ENCODE data around the gene MKRN1.
"Not testable (repeated sequence)": the region's sequence is repeated elsewhere in the genome, so short reads cannot be mapped to it uniquely, and the experiment has no call there.

MKRN1 gene, protein sequence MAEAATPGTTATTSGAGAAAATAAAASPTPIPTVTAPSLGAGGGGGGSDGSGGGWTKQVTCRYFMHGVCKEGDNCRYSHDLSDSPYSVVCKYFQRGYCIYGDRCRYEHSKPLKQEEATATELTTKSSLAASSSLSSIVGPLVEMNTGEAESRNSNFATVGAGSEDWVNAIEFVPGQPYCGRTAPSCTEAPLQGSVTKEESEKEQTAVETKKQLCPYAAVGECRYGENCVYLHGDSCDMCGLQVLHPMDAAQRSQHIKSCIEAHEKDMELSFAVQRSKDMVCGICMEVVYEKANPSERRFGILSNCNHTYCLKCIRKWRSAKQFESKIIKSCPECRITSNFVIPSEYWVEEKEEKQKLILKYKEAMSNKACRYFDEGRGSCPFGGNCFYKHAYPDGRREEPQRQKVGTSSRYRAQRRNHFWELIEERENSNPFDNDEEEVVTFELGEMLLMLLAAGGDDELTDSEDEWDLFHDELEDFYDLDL

DNA sequence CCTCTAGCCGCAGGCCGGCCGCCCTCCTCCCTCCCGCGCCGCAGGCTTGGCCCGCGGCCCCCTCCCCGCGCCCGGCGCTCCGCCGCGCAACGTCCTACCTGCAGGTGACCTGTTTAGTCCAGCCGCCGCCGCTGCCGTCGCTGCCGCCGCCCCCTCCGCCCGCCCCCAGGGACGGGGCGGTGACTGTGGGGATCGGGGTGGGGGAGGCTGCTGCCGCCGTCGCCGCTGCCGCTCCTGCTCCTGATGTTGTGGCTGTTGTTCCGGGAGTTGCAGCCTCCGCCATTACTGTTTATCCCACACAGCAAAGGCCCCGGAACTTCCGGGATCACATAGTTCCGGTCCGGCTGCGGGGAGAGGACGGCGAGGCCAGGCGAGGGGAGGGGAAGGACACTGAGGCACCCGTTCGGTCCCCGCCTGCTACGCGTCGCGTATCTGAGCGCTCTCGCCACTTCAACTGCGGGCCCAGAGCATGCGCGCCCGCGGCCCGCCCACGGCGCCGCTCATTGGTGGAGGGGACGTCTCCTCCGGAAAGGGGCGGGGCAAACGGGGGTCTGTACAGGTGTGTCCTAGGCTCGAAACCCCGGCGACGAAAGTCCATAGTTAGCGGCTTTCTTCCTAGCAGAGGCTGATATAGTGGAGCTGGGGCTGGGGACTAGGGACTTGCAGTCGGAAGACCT, at the start of gene MKRN1:
Gene MKRN1 (minus strand): TSS at position 444 of the 677 bp plus-strand sequence. CDS start 161 bp downstream, at position 283.
- DNase-seq, result peak; percentile 96

DNA sequence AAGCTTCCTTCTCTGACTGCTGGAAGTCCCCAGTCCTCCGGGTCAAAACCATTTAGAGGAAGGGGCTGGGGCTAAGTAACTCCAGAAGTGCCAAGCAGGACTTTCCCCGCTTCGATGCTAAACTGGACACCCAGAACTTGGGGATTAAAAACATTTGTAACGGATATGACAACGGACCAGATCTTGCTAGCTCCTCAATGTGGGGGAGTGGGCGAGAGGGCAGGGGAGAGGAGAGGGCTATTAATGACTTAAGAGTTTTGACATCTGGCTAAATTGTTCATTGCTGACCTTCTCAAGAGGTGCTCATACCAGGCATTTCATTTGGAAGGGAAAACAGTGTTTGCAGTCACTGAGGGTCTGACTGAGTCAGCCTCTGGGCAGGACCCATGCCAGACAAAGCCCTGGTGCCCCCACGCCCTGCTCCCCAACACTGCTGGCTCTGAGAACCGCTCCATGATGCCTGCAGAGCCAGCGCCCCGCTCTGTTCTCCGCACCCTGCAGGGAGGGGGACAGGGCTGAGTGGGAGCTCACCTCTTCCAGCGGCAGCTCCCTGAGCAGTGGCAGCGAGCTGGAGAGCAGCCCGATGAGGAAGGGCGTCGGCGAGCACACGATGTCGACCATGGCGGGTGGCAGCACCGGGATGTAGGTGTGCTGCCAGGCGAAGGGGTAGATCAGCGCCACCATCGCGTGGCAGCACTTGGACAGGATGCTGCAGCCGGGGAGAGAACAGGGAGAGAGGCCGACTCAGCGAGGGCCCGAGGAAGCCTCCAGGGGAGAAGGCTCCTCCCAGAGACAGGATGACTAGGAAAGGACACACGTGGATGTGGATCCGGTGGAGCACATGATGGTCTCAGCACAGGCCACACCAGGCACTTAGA, 47.7 kb upstream of the MKRN1 start:
- no peak for DNase-seq

DNA sequence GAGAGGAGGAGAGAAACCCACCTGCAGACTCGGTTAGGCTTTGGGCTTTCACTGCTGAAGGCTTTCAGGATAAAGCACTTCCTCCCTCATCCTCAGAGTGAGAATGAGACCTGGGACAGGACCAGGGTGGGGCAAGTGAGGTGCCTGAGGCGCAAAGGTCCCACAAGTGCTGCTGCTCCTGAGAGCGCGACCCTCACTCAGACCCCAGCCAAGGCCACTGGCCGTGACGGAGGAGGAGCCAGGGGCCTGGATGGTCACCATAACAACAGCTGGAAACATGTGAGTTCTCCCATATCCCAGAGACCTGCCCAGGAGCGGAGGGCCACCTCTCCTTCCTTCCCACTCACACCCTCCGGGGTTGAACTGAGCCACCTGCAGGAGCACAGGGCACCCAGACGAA, 46.9 kb upstream of the MKRN1 start:
- DNase-seq, result no peak

DNA sequence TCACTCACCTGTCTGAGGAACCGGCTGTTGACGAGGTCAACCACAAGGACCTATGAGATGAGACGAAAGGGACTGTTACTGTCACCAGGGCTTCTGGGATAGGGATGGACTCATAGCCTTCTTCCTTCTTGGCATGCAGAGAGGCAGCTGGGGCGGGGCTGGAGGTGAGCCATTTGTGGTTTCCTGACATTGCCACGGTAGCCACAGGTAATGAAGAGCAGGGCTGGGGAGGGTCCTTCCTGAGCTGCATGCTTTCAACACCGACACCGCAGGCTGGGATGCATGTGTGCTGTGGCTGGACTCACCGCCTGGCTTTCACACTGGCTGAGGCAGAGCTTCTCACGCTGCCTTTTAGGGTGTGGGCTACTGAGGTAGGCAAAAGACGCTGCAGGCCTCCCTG, 46.4 kb upstream of the MKRN1 start:
- DNase-seq, result no peak

DNA sequence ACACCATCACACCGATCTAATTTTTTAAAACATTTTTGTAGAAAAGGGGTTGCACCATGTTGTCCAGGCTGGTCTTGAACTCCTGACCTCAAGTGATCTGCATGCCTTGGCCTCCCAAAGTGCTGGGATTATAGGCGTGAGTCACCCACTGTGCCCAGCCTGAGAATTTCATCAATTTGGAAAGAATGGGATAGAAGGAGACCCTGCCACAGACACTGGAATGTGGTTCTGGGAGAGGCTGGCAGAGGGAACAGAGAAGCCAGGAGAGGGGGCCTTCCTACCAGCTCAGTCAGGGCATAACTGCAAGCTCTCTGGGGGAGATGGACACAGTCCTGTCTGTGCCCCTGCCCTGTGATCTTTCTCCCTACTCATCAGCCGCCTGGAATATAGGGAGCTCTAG, 42.1 kb upstream of the MKRN1 start:
- no peak for DNase-seq

DNA sequence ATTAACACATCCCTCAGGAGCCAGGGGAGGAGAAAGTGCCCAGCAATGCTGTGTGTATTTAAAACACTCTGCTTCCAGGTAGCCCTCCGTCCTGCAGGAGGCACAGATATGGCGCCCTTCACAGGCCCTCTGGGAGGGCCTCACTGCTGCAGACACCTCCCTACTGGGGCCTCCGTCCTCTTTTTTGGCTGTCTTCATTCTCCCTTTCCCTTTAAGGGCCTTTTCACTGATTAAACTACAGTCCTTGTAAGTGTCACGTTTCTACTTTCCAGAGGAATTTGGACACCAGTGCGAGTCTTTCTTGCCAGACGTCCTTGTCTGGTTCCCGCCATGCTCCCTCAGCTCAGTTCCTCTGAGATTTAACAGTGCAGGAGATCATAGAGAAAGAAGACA, 39.7 kb upstream of the MKRN1 start:
- no peak for DNase-seq

DNA sequence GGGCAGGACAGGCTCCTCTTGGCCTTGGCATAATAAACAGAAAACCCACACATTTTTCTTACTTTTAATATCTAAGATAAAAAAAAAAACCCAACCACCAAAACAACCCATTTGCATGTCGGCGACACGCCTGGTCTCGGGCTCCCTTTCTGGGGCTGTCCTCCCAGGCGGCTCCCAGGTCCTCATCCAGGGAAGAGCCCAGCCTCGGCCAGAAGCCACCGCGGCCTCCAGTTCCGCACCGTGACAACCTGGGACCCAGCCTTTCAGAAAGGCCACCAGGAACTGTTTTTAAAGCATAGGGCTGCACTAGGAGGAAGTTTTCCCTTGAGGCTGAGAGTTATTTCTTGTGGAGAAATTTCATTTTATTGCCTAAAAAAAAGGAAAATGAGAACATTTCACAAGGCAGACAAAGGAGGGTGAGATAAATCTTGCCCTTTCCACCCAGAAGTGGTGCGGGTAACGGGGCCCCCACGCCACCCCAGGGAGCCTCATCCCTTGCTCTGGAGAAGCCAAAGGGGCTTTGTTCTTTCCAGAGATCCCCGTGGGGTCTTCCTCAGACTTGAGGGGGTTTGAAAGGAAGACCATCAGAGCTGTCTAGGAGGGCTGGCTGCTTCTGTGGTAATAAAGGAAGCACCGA, 39.2 kb upstream of the MKRN1 start:
- no peak for DNase-seq

DNA sequence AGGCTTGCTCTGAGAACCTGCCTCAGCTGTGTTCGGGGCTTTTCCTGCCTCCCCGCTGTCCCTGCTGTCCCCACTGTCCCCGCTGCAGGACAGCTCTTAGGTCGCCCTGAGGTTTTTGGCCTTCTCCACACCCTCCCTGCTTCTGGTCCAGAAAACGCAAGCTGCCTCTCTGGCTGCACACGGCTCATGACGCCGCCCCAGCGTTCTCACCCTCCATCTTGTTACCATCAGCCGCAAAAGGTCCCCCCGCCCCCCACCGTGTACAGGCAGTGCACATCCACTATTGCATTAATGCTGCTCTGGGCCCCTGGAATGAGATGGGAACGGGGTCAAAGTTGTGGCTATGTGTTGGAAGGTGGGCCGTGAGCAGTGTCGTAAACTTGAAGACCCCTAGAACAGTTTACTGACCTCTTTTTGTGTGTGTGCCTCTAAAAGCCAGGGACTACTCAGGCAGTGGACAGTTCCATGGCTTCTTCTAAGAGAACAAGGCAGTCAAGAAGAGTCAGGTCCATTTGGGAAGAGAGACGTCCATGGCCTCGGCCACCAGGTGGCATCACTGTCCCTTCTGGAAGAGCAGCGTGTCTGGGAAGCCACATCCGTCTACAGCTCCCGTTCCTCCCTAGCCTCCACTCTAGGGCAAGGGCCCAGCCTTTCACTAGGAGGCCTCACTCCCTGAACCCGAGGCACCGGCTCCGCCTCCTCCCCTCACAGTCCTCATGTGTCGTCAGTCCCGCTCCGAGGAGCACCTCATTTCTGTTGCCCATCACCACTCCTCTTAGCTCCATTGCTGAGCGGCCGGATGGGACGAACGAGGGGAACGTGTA, 38.5 kb upstream of the MKRN1 start:
- DNase-seq, result peak; percentile 92

DNA sequence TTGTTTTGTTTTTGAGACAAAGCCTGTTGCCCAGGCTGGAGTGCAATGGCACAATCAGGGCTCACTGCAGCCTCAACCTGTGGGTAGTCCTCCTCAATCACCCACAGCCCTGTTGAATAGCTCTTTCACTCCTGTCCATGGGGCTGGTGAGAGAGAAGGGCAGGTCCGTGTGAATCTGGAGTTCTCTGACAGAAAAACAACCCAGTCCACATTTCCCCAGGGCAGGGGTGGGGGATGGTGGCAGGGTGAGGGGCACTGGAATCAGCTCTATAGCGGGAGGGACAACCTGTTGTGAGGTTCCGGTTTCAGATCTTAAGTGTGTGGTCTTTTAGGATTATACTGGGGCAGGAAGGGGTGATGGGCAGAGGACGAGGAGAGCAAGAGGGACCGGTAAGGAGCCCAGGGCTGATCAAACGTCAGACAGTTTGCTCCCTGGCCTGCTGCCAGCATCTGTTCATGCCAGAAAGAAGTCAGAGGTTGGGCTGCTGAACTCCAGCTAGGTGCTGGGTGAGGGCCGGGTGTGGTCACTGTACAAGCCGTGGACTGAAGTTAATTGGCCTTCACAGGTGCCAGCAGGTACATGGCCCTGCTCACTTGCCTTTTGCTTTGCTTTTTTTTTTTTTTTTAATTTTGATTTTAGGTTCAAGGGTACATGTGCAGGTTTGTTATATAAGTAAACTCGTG, 33.2 kb upstream of the MKRN1 start:
- no peak for DNase-seq

DNA sequence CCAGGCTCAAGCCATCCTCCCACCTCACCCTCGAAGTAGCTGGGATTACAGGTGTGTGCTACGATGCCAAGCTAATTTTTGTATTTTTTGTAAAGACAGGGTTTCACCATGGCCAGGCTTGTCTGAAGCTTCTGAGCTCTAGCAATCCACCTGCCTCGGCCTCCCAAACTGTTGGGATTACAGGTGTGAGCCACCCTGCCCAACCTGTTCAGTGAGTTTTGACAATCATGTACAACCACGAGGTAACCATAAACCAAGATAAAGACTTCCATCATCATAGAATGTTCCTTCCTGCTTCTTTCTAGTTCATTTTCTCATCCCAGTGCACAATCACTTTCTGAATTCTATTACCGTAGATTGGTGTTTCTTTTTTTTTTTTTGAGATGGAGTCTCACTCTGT, 30.5 kb upstream of the MKRN1 start:
- no peak for DNase-seq

DNA sequence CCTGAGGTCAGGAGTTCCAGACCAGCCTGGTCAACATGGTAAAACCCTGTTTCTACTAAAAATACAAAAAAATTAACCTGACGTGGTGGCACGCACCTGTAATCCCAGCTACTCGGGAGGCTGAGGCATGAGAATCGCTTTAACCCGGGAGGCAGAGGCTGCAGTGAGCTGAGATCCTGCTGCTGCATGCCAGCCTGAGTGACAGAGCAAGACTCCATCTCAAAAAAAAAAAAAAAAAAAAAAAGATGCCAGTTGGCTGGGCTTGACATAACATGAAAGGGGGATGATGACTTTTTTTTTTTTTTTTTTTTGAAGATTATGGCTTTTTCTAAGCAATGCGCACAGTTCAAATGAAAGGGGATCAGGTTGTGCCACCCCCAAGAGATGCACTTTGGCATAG, 28.3 kb upstream of the MKRN1 start:
- DNase-seq, result not testable (repeated sequence)

DNA sequence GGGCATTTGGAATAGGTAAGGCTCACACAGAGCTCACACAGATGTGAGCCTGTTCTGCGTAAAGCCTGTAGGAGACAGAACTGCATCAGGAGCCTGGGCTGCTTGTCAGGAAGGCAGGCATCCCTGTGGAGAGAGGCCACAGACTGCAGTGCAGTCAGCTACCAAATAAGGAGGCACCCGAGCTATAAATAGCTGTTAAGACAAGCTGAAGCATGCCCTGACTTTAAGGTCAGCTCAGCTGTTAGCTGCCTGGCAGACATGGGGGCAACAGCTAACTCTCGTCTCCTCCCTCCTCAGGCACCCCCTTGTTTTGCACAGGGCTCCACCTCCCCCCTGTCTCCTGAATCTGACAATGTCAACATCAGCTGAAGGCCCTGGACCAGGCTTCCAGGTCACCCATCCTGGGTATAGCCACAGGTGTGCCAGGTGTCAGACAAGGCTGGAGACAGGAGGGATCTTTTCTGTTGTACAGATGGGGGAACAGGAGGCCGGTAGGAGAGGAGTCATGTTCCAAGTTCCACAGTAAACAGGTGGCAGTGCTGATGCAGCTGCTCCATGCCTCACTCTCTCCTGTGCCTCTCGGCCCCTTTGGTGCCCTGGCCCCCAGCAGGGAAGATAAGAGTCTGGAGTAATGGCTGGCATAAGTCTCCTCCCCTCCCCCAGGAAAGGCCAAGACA, 27.6 kb upstream of the MKRN1 start:
- peak; percentile 38 for DNase-seq

DNA sequence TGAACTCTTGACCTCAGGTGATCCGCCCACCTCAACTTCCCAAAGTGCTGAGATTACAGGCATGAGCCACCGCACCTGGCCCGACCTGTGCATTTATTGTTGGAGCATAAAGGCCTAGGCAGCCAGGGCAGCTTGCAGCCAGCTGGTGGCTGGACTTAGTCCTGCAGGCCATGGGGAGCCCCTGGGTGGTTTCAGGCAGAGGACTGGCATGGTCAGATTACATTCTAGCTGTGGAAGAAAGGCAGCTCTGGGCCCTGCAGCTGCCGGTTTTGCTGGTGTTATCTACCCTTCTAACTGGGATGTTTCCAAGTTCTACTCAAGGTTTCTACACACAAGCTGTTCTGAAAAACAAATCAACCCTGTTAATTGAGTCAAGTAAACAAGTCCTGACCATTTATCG, 22.7 kb upstream of the MKRN1 start:
- DNase-seq, result no peak

DNA sequence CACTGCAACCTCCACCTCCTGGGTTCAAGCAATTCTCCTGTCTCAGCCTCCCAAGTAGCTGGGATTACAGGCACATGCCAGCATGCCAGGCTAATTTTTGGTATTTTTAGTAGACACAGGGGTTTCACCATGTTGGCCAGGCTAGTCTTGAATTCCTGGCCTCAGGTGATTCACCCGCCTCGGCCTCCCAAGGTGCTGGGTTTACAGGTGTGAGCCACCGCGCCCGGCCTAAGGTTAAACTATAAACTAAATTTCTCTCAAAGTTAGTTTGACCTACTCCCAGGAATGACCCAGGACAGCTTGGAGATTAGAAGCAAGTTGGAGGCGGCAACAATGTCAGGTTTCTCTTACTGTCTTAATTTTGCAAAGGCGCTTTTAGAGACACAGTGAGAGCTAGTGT, 18.5 kb upstream of the MKRN1 start:
- not testable (repeated sequence) for DNase-seq

DNA sequence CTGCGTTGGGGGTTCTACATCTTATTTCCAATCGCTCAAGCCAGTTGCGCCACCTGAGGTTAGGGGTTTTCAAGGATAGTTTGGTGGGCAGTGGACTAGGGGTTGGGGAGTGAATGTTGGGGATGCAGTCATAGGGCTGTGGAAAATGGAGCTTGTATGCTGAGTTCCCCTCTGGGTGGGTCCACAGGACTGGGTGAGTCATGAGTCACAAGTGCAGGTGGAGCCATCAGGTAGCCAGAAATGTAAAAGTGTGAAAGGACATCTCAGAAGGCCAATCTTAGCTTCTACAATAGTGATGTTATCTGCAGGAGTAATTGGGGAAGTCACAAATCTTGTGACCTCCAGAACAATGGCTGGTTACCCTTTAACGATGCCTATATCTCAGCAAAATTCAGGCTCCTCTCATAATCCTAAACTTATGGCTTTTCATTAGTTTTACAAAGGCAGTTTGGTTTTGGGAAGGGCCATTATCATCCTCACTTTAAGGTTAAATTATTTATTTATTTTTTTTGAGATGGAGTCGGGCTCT, 18.0 kb upstream of the MKRN1 start:
- DNase-seq, result no peak

DNA sequence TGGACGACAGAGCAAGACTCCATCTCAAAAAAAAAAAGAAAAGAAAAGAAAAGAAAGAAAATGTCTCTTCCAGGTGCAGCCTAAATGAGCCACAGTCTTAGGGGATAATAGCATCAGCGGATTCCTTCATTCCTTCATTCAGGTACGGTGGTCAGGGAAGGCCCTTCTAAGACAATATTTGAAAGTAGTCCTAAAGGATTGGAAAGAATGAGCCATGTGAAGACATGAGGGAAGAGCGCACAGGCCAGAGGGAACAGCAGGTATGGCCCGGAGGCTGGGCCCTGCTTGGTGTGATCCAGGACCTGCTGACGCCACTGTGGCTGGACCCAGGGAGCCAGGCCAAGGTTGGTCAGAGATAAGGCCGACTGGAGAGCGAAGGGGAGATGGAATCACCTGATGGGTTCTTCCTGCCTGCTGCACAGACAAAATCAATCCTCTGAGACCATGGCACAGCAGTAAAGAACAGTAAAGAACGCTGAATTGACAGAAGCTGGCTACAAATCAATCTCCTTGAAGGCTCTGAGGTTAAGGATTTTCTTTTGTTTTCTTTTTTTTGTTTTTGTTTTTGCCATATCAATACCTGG, 16.3 kb upstream of the MKRN1 start:
- no peak for DNase-seq

DNA sequence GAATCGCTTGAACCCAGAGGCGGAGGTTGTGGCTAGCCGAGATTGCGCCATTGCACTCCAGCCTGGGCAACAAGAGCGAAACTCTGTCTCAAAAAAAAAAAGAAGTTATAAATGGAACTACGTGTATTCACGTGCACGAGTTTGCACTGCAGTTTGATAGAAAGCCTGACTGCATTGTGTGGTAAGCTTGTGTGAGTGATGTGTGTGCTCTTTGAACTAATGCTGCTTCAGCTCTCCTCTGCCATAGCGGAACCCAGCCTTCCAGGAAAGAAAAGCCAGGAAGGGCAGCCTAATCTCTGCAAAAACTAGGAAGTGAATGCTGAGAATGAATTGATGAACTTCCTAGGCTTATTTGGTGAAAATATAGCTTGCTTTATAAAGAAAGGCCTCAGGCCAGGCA, 15.6 kb upstream of the MKRN1 start:
- DNase-seq, result no peak

DNA sequence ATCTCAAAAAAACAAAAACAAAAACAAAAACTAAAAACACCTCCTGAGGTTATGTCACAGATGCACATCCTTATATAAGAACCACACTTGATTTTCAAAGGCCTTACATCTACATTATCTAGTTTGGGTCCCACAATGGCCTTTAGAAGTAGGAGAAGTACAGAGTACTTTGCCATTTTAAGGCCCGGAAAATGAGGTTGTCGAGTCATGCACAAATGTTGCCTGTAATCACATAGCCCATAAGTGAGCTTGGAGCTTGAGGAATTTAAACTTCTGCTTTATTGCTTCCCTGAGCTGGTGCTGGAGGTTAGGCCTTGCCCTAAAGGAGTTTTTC, 9.7 kb upstream of the MKRN1 start:
- DNase-seq, result no peak

DNA sequence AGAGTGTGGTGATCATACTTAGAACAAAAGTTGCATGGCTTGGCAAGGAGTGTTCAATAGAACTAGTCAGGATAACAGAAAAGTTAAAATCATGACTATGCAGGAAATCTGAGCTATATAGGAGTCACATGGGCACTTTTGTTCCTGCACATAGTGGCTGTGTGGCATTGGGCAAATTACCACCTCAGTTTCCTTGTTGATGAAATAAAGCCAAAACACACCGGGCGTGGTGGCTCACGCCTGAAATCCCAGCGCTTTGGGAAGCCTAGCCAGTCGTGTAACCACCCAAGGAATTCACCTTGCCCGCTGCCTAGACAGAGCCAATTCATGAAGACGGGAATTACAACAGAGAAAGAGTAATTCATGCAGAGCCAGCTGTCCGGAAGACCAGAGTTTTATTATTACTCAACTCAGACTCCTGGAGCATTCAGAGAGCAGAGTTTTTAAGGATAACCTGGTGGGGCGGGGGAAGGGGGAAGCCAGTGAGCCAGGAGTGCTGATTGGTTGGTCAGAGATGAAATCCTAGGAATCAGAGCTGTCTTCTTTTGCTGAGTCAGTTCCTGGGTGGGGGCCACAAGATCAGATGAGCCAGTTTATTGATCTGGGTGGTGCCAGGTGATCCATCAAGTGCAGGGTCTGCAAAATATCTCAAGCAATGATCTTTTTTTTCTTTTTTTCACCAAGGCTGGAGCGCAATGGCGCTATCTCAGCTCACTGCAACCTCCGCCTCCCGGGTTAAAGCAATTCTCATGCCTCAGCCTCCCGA, 6.4 kb upstream of the MKRN1 start:
- no peak for DNase-seq

Data from right hindlimb (tissue), 1 donor.